Liver (tissue), 9 donors: Measurements from ENCODE around the gene NT5DC2. TPM values are rescaled to one million over a fixed set of nuclear protein-coding genes. Genes with fewer than 3 reads are reported as not detected.

Source experiments
- DNase-seq: peaks from one replicate; pipeline ENCODE4 v3.0.0-alpha.2; 2017; ENCODE audit warnings: low spot score
- H3K27ac ChIP-seq, 2 donors: one replicate each; pipeline ENCODE4 v1.7.0; 2013; ENCODE audit warnings: inconsistent platforms in 2 of 2, low read length in 2 of 2, control low read depth in 1 of 2, low read depth in 1 of 2, mild to moderate bottlenecking in 1 of 2
- H3K27me3 ChIP-seq, 4 donors: one replicate each; pipeline versions ENCODE4 v1.6.1 to v1.7.0; 2013; ENCODE audit warnings: low read length in 3 of 4, inconsistent platforms in 1 of 4, mild to moderate bottlenecking in 1 of 4, moderate library complexity in 1 of 4; ENCODE audit not compliant: control insufficient read depth in 4 of 4, insufficient read depth in 4 of 4
- H3K36me3 ChIP-seq, 4 donors: one replicate each; pipeline versions ENCODE4 v1.6.1 to v1.7.0; 2013; ENCODE audit warnings: low read length in 3 of 4, mild to moderate bottlenecking in 3 of 4, low read depth in 1 of 4, moderate library complexity in 1 of 4; ENCODE audit not compliant: control insufficient read depth in 4 of 4, insufficient read depth in 3 of 4
- H3K4me1 ChIP-seq, 4 donors: one replicate each; pipeline versions ENCODE4 v1.6.1 to v1.7.0; 2013; ENCODE audit warnings: low read length in 3 of 4, mild to moderate bottlenecking in 3 of 4, moderate library complexity in 1 of 4; ENCODE audit not compliant: control insufficient read depth in 4 of 4, insufficient read depth in 4 of 4
- H3K4me3 ChIP-seq, 3 donors: one replicate each; pipeline versions ENCODE4 v1.6.1 to v1.7.0; 2013; ENCODE audit warnings: low read length in 3 of 3, control low read depth in 1 of 3, low read depth in 1 of 3, mild to moderate bottlenecking in 1 of 3
- H3K9ac ChIP-seq, 2 donors: one replicate each; pipeline ENCODE4 v1.7.0; 2013; ENCODE audit warnings: low read length in 2 of 2, mild to moderate bottlenecking in 2 of 2, moderate library complexity in 2 of 2, control low read depth in 1 of 2, low read depth in 1 of 2
- H3K9me3 ChIP-seq, 4 donors: one replicate each; pipeline versions ENCODE4 v1.6.1 to v1.7.0; 2013; ENCODE audit warnings: low read length in 3 of 4; ENCODE audit not compliant: control insufficient read depth in 4 of 4
- EGR1 ChIP-seq, 2 donors: IDR thresholded peaks; 2 replicates each; pipeline ENCODE4 v1.6.1; 2016 to 2018; ENCODE audit warnings: antibody characterized with exemption in 2 of 2, low read depth in 2 of 2
- FOXA1 ChIP-seq: IDR thresholded peaks from 2 replicates; pipeline ENCODE4 v1.6.1; 2016; ENCODE audit warnings: antibody characterized with exemption
- FOXA2 ChIP-seq: IDR thresholded peaks from 2 replicates; pipeline ENCODE4 v1.6.1; 2016; ENCODE audit warnings: antibody characterized with exemption
- GABPA ChIP-seq, 2 donors: IDR thresholded peaks in 1 of 2; conservative IDR thresholded peaks in 1 of 2; 2 replicates each; pipeline ENCODE4 v1.6.1; 2016; ENCODE audit warnings: antibody characterized with exemption in 2 of 2, mild to moderate bottlenecking in 1 of 2, moderate library complexity in 1 of 2
- HNF4A ChIP-seq, 2 donors: conservative IDR thresholded peaks; 2 replicates each; pipeline ENCODE4 v1.6.1; 2016; ENCODE audit warnings: antibody characterized with exemption in 2 of 2, mild to moderate bottlenecking in 2 of 2
- HNF4G ChIP-seq: IDR thresholded peaks from 2 replicates; pipeline ENCODE4 v1.6.1; 2016; ENCODE audit warnings: antibody characterized with exemption
- JUND ChIP-seq, 2 donors: IDR thresholded peaks; 2 replicates each; pipeline ENCODE4 v1.6.1; 2016; ENCODE audit warnings: antibody characterized with exemption in 2 of 2
- NR2F2 ChIP-seq: IDR thresholded peaks from 2 replicates; pipeline ENCODE4 v1.6.1; 2016; ENCODE audit warnings: antibody characterized with exemption
- RAD21 ChIP-seq, 2 donors: IDR thresholded peaks; 2 replicates each; pipeline ENCODE4 v1.6.1; 2016; ENCODE audit warnings: antibody characterized with exemption in 2 of 2, mild to moderate bottlenecking in 2 of 2
- REST ChIP-seq: IDR thresholded peaks from 2 replicates; pipeline ENCODE4 v1.6.1; 2016; ENCODE audit warnings: antibody characterized with exemption, mild to moderate bottlenecking
- RXRA ChIP-seq, 2 donors: IDR thresholded peaks; 2 replicates each; pipeline ENCODE4 v1.6.1; 2017 to 2018; ENCODE audit warnings: antibody characterized with exemption in 2 of 2, mild to moderate bottlenecking in 1 of 2
- SP1 ChIP-seq: IDR thresholded peaks from 2 replicates; pipeline ENCODE4 v1.6.1; 2018; ENCODE audit warnings: antibody characterized with exemption, mild to moderate bottlenecking
- TAF1 ChIP-seq: conservative IDR thresholded peaks from 2 replicates; pipeline ENCODE4 v1.6.1; 2016; ENCODE audit warnings: antibody characterized with exemption, mild to moderate bottlenecking
- YY1 ChIP-seq: IDR thresholded peaks from 2 replicates; pipeline ENCODE4 v1.6.1; 2016; ENCODE audit warnings: antibody characterized with exemption, mild to moderate bottlenecking
- ZBTB33 ChIP-seq: IDR thresholded peaks from 2 replicates; pipeline ENCODE4 v1.6.1; 2016; ENCODE audit warnings: antibody characterized with exemption
- WGBS: extraction: QIAGEN DNeasy Blood & Tissue Kit; methylation state at CpG from one replicate; pipeline ENCODE4 v1.1.7; 2013; 5-methylcytosine and 5-hydroxymethylcytosine counted together
- polyA plus RNA-seq, 2 donors: library from polyadenylated mRNA; stranded (reverse) in 1 of 2; unstranded in 1 of 2; fragments of 200-250 nt in 1 of 2; fragments of >200 nt in 1 of 2; fragmentation: Nextera tagmentation in 1 of 2; extraction: Ambion mirVana in 1 of 2; gene quantifications; one replicate each; pipeline versions ENCODE4 v1.2.1 to v1.2.3, GENCODE V29; 2013 to 2015
- total RNA-seq, 2 donors: library from RNA; depleted of rRNA; stranded (reverse); fragments of >200 nt; gene quantifications; one replicate each; pipeline ENCODE4 v1.2.3, GENCODE V29; 2014
- TF ChIP-seq, protein P1 (sequence below): IDR thresholded peaks from 2 replicates; pipeline ENCODE4 v1.6.1; 2016; ENCODE audit warnings: antibody characterized with exemption
- TF ChIP-seq, protein P2 (sequence below): fragments of 150-350 bp; IDR thresholded peaks from 2 replicates; pipeline ENCODE4 v1.5.1; 2017; ENCODE audit warnings: improper control_type of control experiment, low read depth, low read length; ENCODE audit not compliant: missing input control
- TF ChIP-seq, protein P3 (sequence below): IDR thresholded peaks from 2 replicates; pipeline ENCODE4 v1.6.1; 2016; ENCODE audit warnings: antibody characterized with exemption
- donor health status: healthy.
- donor health status: healthy.
- donor health status: healthy.
- donor health status: healthy.
- donor health status: healthy.

The NT5DC2 gene
- total and polyA plus RNA-seq, 4 donors, result 2.8 to 20.9 (median 3.1) TPM

GRCh38 chr3:52521488-52521824, 12.2 kb downstream of the NT5DC2 start (continued):
- TF ChIP-seq REST (no peak), YY1 (no peak)
- TF ChIP-seq, protein P1, sequence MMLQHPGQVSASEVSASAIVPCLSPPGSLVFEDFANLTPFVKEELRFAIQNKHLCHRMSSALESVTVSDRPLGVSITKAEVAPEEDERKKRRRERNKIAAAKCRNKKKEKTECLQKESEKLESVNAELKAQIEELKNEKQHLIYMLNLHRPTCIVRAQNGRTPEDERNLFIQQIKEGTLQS, result no peak

GRCh38 chr3:52520716-52521487, 12.8 kb downstream of the NT5DC2 start:
- H3K9ac ChIP-seq, result no peak overlapping the region
- no peaks in the 10 kb centered on the region for H3K9me3 ChIP-seq
- H3K27ac ChIP-seq, result no peak overlapping the region
- DNase-seq, result no peak
- 91% methylated on average over 20 of the region's 20 CpGs for WGBS
- no peak for TF ChIP-seq NR2F2
- no peak for TF ChIP-seq TAF1
- TF ChIP-seq, protein P2, sequence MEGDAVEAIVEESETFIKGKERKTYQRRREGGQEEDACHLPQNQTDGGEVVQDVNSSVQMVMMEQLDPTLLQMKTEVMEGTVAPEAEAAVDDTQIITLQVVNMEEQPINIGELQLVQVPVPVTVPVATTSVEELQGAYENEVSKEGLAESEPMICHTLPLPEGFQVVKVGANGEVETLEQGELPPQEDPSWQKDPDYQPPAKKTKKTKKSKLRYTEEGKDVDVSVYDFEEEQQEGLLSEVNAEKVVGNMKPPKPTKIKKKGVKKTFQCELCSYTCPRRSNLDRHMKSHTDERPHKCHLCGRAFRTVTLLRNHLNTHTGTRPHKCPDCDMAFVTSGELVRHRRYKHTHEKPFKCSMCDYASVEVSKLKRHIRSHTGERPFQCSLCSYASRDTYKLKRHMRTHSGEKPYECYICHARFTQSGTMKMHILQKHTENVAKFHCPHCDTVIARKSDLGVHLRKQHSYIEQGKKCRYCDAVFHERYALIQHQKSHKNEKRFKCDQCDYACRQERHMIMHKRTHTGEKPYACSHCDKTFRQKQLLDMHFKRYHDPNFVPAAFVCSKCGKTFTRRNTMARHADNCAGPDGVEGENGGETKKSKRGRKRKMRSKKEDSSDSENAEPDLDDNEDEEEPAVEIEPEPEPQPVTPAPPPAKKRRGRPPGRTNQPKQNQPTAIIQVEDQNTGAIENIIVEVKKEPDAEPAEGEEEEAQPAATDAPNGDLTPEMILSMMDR, result no peak
- no peak for TF ChIP-seq REST
- no peak for TF ChIP-seq RXRA (IDR thresholded peaks at IDR 0.05)
- TF ChIP-seq SP1, result no peak
- TF ChIP-seq EGR1 (IDR thresholded peaks at IDR 0.05; ENCODE audit: low read depth in 2 of 2), result no peak
- TF ChIP-seq HNF4A (conservative IDR thresholded peaks at IDR 0.05), result no peak
- no peak for TF ChIP-seq GABPA (IDR thresholded peaks at IDR 0.05 in 1 of 2, conservative IDR thresholded peaks at IDR 0.05 in 1 of 2)
- TF ChIP-seq FOXA1, result no peak
- no peak for TF ChIP-seq FOXA2
- no peak for TF ChIP-seq RAD21 (IDR thresholded peaks at IDR 0.05)
- no peak for TF ChIP-seq YY1
- no peak for TF ChIP-seq HNF4G
- TF ChIP-seq, protein P3, sequence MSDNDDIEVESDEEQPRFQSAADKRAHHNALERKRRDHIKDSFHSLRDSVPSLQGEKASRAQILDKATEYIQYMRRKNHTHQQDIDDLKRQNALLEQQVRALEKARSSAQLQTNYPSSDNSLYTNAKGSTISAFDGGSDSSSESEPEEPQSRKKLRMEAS, result no peak
- TF ChIP-seq, protein P1, result no peak
- TF ChIP-seq JUND (IDR thresholded peaks at IDR 0.05), result no peak
- no peak for TF ChIP-seq ZBTB33
- no peak overlapping the region for H3K4me3 ChIP-seq
- H3K27me3 ChIP-seq, result no peaks in the 10 kb centered on the region
- no peaks in the 10 kb centered on the region for H3K36me3 ChIP-seq
- H3K4me1 ChIP-seq, result no peaks in the 10 kb centered on the region
